ENCODE data around the gene POLE. TPM values are rescaled to one million over a fixed set of nuclear protein-coding genes. Genes with fewer than 3 reads are reported as not detected.

Gene POLE
- total and polyA plus RNA-seq, 9 of the 15 experiments (the other 6 are each of a cell fraction or from before 2014, with no cell fraction given) = 2.4 to 154 (median 49.6) TPM

DNA sequence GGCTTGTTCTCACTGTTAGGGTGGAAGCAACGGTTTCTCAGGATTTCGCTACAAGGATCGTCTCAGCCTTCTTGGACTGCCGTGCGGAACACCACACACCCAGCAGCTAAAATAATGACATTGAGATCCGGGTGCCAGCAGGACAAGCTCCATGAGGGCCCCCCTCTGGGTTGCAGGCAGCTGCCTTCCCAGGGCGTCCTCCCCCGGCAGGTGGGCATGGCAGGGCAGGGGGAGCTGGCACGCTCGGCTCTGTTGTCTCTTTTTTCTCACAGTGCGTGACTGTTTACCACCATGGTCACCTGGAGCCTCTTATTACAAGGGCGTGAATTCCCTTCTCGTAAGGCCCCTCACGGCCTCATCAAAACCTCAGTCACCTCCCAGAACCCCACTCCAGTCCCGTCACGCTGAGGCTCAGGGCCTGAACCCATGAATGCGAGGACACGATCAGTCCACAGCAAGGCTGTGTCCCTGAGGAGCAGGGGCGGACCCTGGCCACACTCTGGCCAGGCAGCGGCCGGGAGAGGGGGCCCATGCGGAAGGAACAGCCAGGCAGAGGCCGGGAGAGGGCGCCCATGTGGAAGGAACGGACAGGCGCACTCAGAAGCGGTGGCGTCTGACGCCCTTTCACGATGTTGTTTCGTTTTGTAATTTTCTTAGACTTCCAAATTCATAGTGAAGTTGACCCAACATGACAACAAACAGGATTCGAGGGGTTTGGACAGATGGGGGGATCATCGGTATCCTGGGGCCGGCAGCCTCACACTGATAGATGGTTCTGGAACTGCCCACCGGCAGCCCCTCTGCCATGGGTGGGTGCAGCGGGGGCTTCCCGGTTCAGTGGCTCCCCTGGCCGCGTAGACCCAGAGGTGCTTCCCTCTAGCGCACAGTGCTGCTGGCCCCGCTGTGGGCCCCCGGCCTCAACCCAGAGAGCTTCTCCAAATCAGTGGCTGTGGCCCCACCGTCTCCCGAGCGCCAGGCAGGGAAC lies 86.8 kb downstream of the POLE start:
- peak; percentile 73 to 83 (median 79) for DNase-seq (ENCODE audit: extremely low read depth in 1 of 4, low spot score in 3 of 4)
- 21% methylated on average over 40 of the region's 45 CpGs for WGBS (ENCODE audit: insufficient coverage, low coverage, missing lambda C conversion rate)
- BruUV-seq (replicated peaks) = no TSS peak
- POLR2A ChIA-PET = interaction anchor here (1.0 kb wide), 1 partner anchor 9 kb away, joined by 3 read pairs; no protein-coding TSS in a partner anchor
- no peaks in the 10 kb centered on the region for H3K36me3 ChIP-seq (ENCODE audit: control insufficient read depth, insufficient read depth, low read length)
- H2AFZ ChIP-seq (ENCODE audit: low read depth, low read length) = peak overlapping the region; percentile 92
- H4K20me1 ChIP-seq (replicated peaks; ENCODE audit: control insufficient read depth, insufficient read depth, low read length) = no peaks in the 10 kb centered on the region
- CTCF ChIA-PET (ENCODE audit: low intra/inter-chr PET ratio) = interaction anchor here (1.8 kb wide), 1 partner anchor 14 kb away, joined by 9 read pairs; no protein-coding TSS in a partner anchor
- H3K4me1 ChIP-seq (replicated peaks in 1 of 2; ENCODE audit: control insufficient read depth in 2 of 2, insufficient read depth in 2 of 2, low read length in 2 of 2) = peaks cover 7 to 67% of the 10 kb centered on the region in 2 experiments; a peak in 4 of 5 replicates
- ATAC-seq = peak; percentile 96
- peak overlapping the region; percentile 62 to 84 for H3K9ac ChIP-seq (ENCODE audit: insufficient read depth in 1 of 2, low read depth in 2 of 2, low read length in 2 of 2)
- H3K4me2 ChIP-seq (ENCODE audit: insufficient read depth, low read length) = peak overlapping the region; percentile 77
- peaks cover 29 to 51% of the 10 kb centered on the region in 2 experiments for H3K27me3 ChIP-seq (ENCODE audit: control insufficient read depth in 2 of 2, insufficient read depth in 2 of 2, low read length in 2 of 2)
- H3K27ac ChIP-seq (ENCODE audit: extremely low read depth, low read depth, low read length) = no peak overlapping the region
- intact Hi-C loops (cut with micrococcal nuclease) = loop anchor here (1.0 kb wide), 1 partner anchor 15 kb away; no protein-coding TSS in a partner anchor
- in situ Hi-C loops (cut with MboI) = loop anchor here (5.0 kb wide), 1 partner anchor 183 kb away; no protein-coding TSS in a partner anchor
- H3K9me1 ChIP-seq (ENCODE audit: control insufficient read depth, insufficient read depth, low read length) = no peaks in the 10 kb centered on the region
- peak; percentile 90 for FAIRE-seq
- no peaks in the 10 kb centered on the region for H3K79me2 ChIP-seq (ENCODE audit: control insufficient read depth, insufficient read depth, low read length)
- no peaks in the 10 kb centered on the region for H3K9me3 ChIP-seq (replicated peaks; ENCODE audit: control insufficient read depth, insufficient read depth, low read depth, low read length)
- H3K4me3 ChIP-seq = peak overlapping the region; percentile 36
- no peak for TF ChIP-seq CREB1 (IDR thresholded peaks at IDR 0.05)
- no peak for TF ChIP-seq CREB1 (CRISPR knock-in tag; IDR thresholded peaks at IDR 0.05)
- 0 out of 2 replicates have a peak, but pooled peaks have one; percentile 31 for TF ChIP-seq POLR2A (conservative IDR thresholded peaks at IDR 0.05)
- TF ChIP-seq ZNF695 (CRISPR knock-in tag; IDR thresholded peaks at IDR 0.05) = no peak
- TF ChIP-seq RB1 (IDR thresholded peaks at IDR 0.05; ENCODE audit: low read depth) = peak; percentile 41; the same call in 1 of the 2 replicates
- no peak for TF ChIP-seq TOE1 (IDR thresholded peaks at IDR 0.05; ENCODE audit: borderline replicate concordance)
- TF ChIP-seq TOE1 (CRISPR knock-in tag; IDR thresholded peaks at IDR 0.05; ENCODE audit: borderline replicate concordance, low read depth) = peak; percentile 17; the same call in 1 of the 2 replicates
- TF ChIP-seq MTA3 (IDR thresholded peaks at IDR 0.05; ENCODE audit: borderline replicate concordance) = peak; percentile 61; the same call in 1 of the 2 replicates
- no peak for TF ChIP-seq MCM5 (IDR thresholded peaks at IDR 0.05; ENCODE audit: low read depth)
- TF ChIP-seq MIER1 (IDR thresholded peaks at IDR 0.05; ENCODE audit: low read depth) = no peak
- TF ChIP-seq CREM (IDR thresholded peaks at IDR 0.05; ENCODE audit: low read depth) = peak; percentile 57
- TF ChIP-seq EGR1 (conservative IDR thresholded peaks at IDR 0.05) = no peak
- TF ChIP-seq, protein P1, sequence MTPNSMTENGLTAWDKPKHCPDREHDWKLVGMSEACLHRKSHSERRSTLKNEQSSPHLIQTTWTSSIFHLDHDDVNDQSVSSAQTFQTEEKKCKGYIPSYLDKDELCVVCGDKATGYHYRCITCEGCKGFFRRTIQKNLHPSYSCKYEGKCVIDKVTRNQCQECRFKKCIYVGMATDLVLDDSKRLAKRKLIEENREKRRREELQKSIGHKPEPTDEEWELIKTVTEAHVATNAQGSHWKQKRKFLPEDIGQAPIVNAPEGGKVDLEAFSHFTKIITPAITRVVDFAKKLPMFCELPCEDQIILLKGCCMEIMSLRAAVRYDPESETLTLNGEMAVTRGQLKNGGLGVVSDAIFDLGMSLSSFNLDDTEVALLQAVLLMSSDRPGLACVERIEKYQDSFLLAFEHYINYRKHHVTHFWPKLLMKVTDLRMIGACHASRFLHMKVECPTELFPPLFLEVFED (CRISPR knock-in tag; conservative IDR thresholded peaks at IDR 0.05) = no peak
- peak; percentile 19; the same call in 1 of the 2 replicates for TF ChIP-seq ATF7 (IDR thresholded peaks at IDR 0.05)
- no peak for TF ChIP-seq ELF2 (CRISPR knock-in tag; IDR thresholded peaks at IDR 0.05)
- TF ChIP-seq, protein P2, sequence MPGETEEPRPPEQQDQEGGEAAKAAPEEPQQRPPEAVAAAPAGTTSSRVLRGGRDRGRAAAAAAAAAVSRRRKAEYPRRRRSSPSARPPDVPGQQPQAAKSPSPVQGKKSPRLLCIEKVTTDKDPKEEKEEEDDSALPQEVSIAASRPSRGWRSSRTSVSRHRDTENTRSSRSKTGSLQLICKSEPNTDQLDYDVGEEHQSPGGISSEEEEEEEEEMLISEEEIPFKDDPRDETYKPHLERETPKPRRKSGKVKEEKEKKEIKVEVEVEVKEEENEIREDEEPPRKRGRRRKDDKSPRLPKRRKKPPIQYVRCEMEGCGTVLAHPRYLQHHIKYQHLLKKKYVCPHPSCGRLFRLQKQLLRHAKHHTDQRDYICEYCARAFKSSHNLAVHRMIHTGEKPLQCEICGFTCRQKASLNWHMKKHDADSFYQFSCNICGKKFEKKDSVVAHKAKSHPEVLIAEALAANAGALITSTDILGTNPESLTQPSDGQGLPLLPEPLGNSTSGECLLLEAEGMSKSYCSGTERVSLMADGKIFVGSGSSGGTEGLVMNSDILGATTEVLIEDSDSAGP (CRISPR knock-in tag; IDR thresholded peaks at IDR 0.05) = no peak
- no peak for TF ChIP-seq ARHGAP35 (IDR thresholded peaks at IDR 0.05; ENCODE audit: partially characterized antibody)
- TF ChIP-seq PHTF2 (CRISPR knock-in tag; IDR thresholded peaks at IDR 0.05) = no peak
- TF ChIP-seq FIP1L1 (IDR thresholded peaks at IDR 0.05; ENCODE audit: low read depth, low read length, poor library complexity, severe bottlenecking) = no peak
- peak; percentile 55; the same call in 1 of the 2 replicates for TF ChIP-seq ZSCAN29 (IDR thresholded peaks at IDR 0.05)
